Stimulated activated CD4-positive, alpha-beta T cell treated with anti-CD3 and anti-CD28 coated beads, Interleukin-12 subunit alpha, Interleukin-12 subunit beta, amount 100 ng/mL, for 48 hours (primary cell): ENCODE results near the gene GPR180.
"Not testable (repeated sequence)": the region's sequence is repeated elsewhere in the genome, so short reads cannot be mapped to it uniquely, and the experiment has no call there.

Experiments
- DNase-seq, 3 donors: peaks; one replicate each; pipeline ENCODE4 v3.0.0-alpha.2; 2020; ENCODE audit warnings: low read depth in 2 of 3, low spot score in 1 of 3

The GPR180 gene

GRCh38 chr13:94595950-94596574 is 5.6 kb upstream of the GPR180 start, which contains the start of gene TGDS:
TGDS (minus strand) TSS chr13:94596152; CDS start chr13:94596136, 16 bp downstream.
- DNase-seq: peak; percentile 76 to 87 (median 86)

GRCh38 chr13:94596575-94596971 is 5.1 kb upstream of the GPR180 start:
- DNase-seq: peak in 1 of 3 donors; percentile 2

GRCh38 chr13:94598281-94598680 is 3.4 kb upstream of the GPR180 start:
- no peak for DNase-seq

- no peak for DNase-seq
These were observed 1.8 kb upstream of the GPR180 start for GRCh38 chr13:94599877-94600276.

- no peak for DNase-seq
These were observed 810 bp downstream of the GPR180 start for GRCh38 chr13:94602467-94602866.

- no peak for DNase-seq
These were observed 5.4 kb downstream of the GPR180 start for GRCh38 chr13:94607056-94607455.

- DNase-seq: no peak
These were observed 6.3 kb downstream of the GPR180 start for GRCh38 chr13:94607939-94608338.

GRCh38 chr13:94608586-94608985 is 6.9 kb downstream of the GPR180 start:
- no peak for DNase-seq

GRCh38 chr13:94609196-94609595 is 7.5 kb downstream of the GPR180 start:
- no peak for DNase-seq

GRCh38 chr13:94610475-94610874 is 8.8 kb downstream of the GPR180 start:
- no peak for DNase-seq

- DNase-seq: no peak
These were observed 10.4 kb downstream of the GPR180 start for GRCh38 chr13:94612050-94612449.

GRCh38 chr13:94613051-94613450 is 11.4 kb downstream of the GPR180 start:
- no peak for DNase-seq

- DNase-seq: no peak
These were observed 15.8 kb downstream of the GPR180 start for GRCh38 chr13:94617389-94618000.

- no peak for DNase-seq
These were observed 18.7 kb downstream of the GPR180 start for GRCh38 chr13:94620286-94620896.

GRCh38 chr13:94622344-94622743 is 20.7 kb downstream of the GPR180 start:
- no peak for DNase-seq

- DNase-seq: no peak
These were observed 21.7 kb downstream of the GPR180 start for GRCh38 chr13:94623316-94623715.

GRCh38 chr13:94630858-94631257 is 29.2 kb downstream of the GPR180 start:
- DNase-seq: no peak

GRCh38 chr13:94632226-94632980 is 30.7 kb downstream of the GPR180 start:
- DNase-seq: no peak

- DNase-seq: not testable (repeated sequence)
These were observed 34.4 kb downstream of the GPR180 start for GRCh38 chr13:94636096-94636495.

GRCh38 chr13:94636942-94637578 is 35.4 kb downstream of the GPR180 start:
- DNase-seq: no peak

GRCh38 chr13:94637677-94638076 is 36.0 kb downstream of the GPR180 start:
- DNase-seq: not testable (repeated sequence)
